Loucy (cell line): Measurements from ENCODE around the gene PFKFB4.

Experiments
- CTCF ChIP-seq: fragments of 200-600 bp; sonication (generic); conservative IDR thresholded peaks from 2 replicates; pipeline ENCODE4 v1.5.1; 2014; ENCODE audit warnings: mild to moderate bottlenecking, antibody characterized with exemption, low read length
- EZH2phosphoT487 ChIP-seq: fragments of 200-600 bp; IDR thresholded peaks from 2 replicates; pipeline ENCODE4 v1.6.1; 2018; ENCODE audit warnings: antibody characterized with exemption, mild to moderate bottlenecking, moderate library complexity, borderline replicate concordance

- TF ChIP-seq CTCF (no peak), EZH2phosphoT487 (no peak)
Measured at GRCh38 chr3:48595075-48595525, 38.5 kb upstream of the PFKFB4 start, which contains the start of gene COL7A1.
